HG03354 (cell line): ENCODE measurements around the gene CLDND1.
A peak's percentile ranks its signal among the peaks of the same experiment; 100 is the strongest.
"Not testable (repeated sequence)": the region's sequence is repeated elsewhere in the genome, so short reads cannot be mapped to it uniquely, and the experiment has no call there.

Source experiments
- ATAC-seq: cut with Tn5 transposase; IDR thresholded peaks from one replicate; pipeline ENCODE4 v1.9.1; 2021; ENCODE audit warnings: mild to moderate bottlenecking; ENCODE audit not compliant: unreplicated experiment, poor library complexity, severe bottlenecking

The CLDND1 gene

DNA sequence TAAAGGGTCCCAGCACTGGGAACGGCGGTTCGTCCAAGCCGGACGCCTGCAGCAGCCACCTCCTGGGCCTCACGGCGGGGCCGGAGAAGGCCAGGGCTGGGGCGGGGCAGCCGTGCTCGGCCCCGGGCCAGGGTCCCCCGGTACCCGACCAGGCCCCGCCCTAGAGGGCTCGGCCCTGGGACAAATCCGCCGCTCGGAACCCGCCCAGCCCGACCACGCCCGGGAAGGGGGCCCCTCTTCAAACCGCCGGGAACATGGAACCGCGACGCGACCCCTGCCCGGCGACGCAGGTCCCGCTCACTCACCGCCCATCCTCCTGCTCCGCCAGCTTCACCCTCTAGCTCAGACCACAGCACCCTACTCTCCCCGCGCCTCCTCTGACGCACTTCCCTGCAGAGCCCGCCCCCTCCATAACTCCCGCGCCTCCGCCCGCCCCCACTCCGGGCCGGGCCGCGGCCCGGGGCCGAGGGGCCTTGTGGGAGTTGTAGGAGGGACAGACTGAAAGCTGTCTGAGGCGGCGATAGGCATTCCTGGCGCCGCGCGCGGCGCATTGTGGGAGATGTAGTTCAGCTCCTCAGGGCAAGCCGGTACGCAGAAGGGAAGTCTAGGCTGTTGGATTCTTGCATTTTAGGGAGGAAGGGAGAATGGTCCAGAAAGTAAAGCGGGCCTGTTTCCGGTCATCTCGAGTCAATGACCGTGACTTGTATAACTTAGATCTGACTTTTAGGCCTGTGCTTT is at the start of gene CLDND1:
Gene CLDND1, minus strand, starts transcription at position 359 of the 738 bp plus-strand sequence. CDS start 1,478 bp downstream, outside the sequence.
- ATAC-seq, result peak; percentile 91

- ATAC-seq, result no peak
Measured at GRCh38 chr3:98568402-98568801, 45.7 kb upstream of the CLDND1 start.

DNA sequence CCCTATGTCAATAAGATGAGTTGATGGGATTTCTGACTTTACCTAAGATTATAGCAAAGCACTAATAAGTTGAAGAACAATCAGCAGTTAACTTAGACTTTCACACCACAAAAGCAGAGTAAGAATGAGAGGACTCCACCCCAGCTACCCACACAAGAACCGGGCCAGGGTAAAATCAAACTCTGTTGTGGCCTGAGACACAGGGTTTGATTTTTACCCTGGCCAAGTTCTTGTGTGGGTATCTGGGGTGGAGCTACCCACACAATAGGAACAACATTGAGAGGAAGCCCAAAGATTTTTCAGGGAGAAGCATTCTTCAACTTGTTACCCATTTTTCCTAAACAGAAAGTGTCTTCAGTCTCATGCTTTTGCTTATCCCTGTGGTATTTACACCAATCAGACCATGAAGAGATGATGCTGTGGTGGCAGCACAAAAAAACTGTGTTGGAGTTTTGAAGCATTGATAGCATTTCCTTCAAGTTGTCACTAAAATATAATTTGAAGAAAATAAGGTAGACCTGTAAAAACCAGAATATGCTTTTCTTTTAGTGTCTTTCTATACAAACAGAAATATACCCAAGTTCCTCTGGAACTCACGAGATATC is 45.1 kb upstream of the CLDND1 start:
- ATAC-seq, result peak; percentile 29

- ATAC-seq, result no peak
Measured at GRCh38 chr3:98565843-98566242, 43.1 kb upstream of the CLDND1 start.

- ATAC-seq, result no peak
Measured at GRCh38 chr3:98565237-98565643, 42.5 kb upstream of the CLDND1 start.

- peak; percentile 22 for ATAC-seq
Measured at GRCh38 chr3:98564282-98565005, 41.7 kb upstream of the CLDND1 start.

DNA sequence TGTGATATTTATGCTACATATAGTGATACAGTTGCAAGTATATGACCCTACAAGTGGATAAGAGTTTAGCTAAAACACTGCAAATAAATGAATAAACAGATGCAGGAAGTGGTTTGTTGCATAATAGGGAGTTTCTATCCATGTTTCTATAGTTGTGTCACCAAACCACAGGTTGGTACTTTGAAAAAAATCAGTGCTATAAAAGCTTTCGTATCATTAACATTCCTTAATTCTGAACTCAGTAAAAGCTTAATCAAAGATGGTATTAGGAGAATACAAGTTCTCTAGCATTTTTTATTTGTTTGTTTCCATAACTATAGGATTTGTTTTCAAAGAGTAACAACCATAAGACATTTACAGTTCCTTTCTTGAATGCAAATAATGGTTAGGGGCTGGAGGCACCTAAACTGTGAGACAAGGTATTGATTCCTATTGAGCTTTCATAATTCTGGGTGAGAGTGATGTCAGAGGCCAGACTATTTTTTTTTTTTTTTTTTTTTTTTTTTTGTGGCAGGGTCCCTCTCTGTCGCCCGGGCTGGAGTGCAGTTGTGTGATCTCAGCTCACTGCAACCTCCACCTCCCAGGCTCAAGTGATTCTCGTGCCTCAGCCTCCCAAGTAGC is 41.1 kb upstream of the CLDND1 start:
- ATAC-seq, result peak; percentile 71

- ATAC-seq, result no peak
Measured at GRCh38 chr3:98561727-98562521, 39.2 kb upstream of the CLDND1 start.

GRCh38 chr3:98560911-98561310 is 38.2 kb upstream of the CLDND1 start:
- no peak for ATAC-seq

- not testable (repeated sequence) for ATAC-seq
Measured at GRCh38 chr3:98559769-98560168, 37.1 kb upstream of the CLDND1 start.

DNA sequence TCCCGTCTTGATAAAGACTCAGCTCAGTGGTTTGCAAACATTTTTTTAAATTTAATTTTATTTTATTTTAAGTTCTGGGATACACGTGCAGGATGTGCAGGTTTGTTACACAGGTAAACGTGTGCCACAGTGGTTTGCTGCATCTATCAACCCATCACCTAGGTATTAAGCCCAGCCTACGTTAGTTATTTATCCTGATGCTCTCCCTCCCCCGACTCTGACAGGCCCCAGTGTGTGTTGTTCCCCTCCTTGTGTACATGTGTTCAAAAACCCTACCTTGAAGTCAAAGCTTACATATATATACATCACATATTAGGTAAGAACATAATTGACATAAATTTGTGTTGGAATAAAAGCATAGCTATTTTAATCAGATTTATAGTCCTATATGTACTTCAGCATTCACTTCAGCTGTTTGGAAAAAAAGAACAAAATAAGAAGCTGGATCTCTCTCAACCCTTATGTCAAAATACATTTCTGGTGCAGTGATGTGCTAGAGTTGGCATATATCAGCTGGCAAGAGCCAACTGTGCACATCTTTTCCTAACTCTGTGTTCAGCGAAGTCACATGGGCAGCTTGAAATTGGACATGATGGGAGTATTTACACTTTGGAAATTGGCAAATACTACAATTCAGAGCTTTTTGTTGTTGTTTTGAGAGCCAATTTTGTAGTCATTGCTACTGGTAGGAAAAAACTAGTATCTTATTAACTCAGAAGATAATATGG is 35.6 kb upstream of the CLDND1 start:
- no peak for ATAC-seq

DNA sequence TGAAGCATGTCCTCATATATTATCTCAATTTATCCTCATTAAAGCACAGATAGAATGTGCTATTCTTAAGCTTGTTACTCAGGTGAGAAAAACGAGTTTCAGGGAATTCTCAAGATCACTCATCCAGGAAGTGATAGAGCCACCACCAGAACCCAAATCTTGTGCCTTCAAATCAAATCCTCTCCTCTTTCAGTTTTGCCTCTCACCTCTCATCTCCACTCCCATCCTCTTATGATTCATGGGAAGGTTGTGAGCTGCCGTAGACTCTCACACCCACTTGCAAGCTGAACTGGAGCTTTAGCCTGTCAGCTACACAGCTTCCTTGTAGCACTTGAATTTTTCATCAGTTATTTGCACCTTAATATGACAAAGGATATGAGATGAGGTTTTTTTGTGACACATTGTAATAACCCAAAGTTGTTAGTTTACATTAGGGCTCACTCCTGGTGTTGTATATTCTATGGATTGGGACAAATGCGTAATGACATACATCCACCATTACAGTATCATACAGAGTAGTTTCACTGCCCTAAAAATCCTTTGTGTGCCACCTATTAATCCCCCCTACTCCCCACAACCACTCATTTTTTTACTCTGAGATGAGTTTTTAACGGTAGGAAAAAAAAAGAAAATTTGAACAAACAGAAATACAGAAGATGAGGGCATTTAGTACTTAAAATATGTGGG is 34.8 kb upstream of the CLDND1 start:
- ATAC-seq, result no peak

GRCh38 chr3:98556164-98557130 is 33.7 kb upstream of the CLDND1 start:
- ATAC-seq, result peak; percentile 84

- no peak for ATAC-seq
Measured at GRCh38 chr3:98555025-98555379, 32.3 kb upstream of the CLDND1 start.

DNA sequence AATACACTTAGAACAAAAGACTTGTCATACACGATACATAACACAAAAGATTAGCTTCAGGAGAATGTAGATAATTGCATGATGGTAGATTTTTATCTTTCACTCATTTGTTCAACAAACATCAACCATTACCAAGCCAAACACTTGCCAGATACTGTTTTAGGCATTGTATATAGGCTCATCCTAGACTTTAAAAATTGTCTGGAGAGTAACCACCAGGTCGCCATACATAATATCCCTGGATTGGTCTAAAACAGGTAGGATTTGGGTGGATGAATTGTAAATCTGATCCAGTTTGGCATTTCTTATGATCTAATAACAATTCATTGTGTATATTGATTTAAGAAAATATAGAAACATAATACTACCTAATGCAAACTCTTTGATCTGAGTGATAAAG is 31.9 kb upstream of the CLDND1 start:
- no peak for ATAC-seq

- ATAC-seq, result no peak
Measured at GRCh38 chr3:98553753-98554152, 31.1 kb upstream of the CLDND1 start.

DNA sequence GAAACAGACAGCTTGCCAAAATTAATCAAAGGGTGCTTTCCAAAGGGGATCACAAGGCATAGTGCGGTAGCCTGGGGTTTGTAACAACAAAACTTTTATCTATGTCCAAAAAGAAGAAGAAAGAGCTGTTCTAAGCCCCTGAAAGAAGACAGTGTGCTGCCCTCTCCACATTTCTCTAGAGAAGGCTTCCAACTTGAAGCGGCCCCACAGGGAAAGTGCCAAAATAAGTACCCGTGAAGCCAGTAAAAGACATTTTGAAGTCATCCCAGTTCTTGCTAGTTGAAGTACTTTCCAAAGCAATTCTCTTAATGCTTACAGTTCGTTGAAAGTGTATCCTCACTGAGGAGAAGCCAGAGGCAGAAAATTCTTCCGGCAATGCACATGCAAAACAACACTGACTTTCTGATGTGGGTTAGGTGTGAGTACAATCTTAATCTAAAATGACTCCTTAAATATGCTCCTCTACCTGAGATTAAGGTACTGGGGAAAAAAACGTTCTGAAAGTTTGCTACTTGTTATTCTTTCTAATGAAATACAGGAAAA is 30.4 kb upstream of the CLDND1 start:
- no peak for ATAC-seq
